ENCODE results near the gene SLC2A8. TPM values are rescaled to one million over a fixed set of nuclear protein-coding genes. Genes with fewer than 3 reads are reported as not detected.

SLC2A8 gene
- polyA plus RNA-seq, 3 donors = 6.6 to 8.7 (median 6.6) TPM

- peaks cover 62% of the 10 kb centered on the region for H3K79me2 ChIP-seq (ENCODE audit: insufficient read depth, low read length)
- intact Hi-C loops (cut with micrococcal nuclease) = loop anchor here in 1 of 2 donors (2.0 kb wide), 1 partner anchor 27 kb away; the partner anchor contains the start of genes LRSAM1 and RPL12
- H3K9ac ChIP-seq (ENCODE audit: insufficient read depth, low read length, poor library complexity, severe bottlenecking) = peak within 1 kb of the TSS; percentile 82
- H2AFZ ChIP-seq (ENCODE audit: insufficient read depth, low read depth, low read length, poor library complexity, severe bottlenecking) = peak within 1 kb of the TSS; percentile 94
- H3K4me1 Mint-ChIP-seq = peaks cover 43% of the 10 kb centered on the region
- peaks cover 15 to 19% of the 10 kb centered on the region in 2 donors for H3K36me3 Mint-ChIP-seq
- no peak for TF ChIP-seq CTCF (IDR thresholded peaks at IDR 0.05)
- no peaks in the 10 kb centered on the region for H3K27me3 ChIP-seq (ENCODE audit: control insufficient read depth in 2 of 2, insufficient read depth in 2 of 2, low read length in 2 of 2)
- peaks cover 7 to 16% of the 10 kb centered on the region in 2 donors for H3K36me3 ChIP-seq (replicated peaks in 1 of 2; ENCODE audit: control insufficient read depth in 1 of 2, insufficient read depth in 2 of 2, low read length in 2 of 2)
- H3K9me3 Mint-ChIP-seq = no peaks in the 10 kb centered on the region
- H3K27me3 Mint-ChIP-seq (ENCODE audit: low read depth in 3 of 3) = peaks cover 0 to 2% (median 2%) of the 10 kb centered on the region in 3 donors
- WGBS (ENCODE audit: insufficient coverage) = under 1% methylated on average over 54 of the region's 54 CpGs
- H3K4me1 ChIP-seq (ENCODE audit: control insufficient read depth in 1 of 2, insufficient read depth in 2 of 2, low read length in 2 of 2) = peaks cover 31% of the 10 kb centered on the region in 2 donors
- H3K4me3 ChIP-seq (replicated peaks in 1 of 3; ENCODE audit: low read depth in 2 of 3, low read length in 3 of 3) = peak within 1 kb of the TSS; percentile 71 to 88 (median 79)
- H3K4me3 Mint-ChIP-seq = peak within 1 kb of the TSS; percentile 96 to 99
- peak within 1 kb of the TSS; percentile 75 to 83 for H3K27ac ChIP-seq (ENCODE audit: low read depth in 1 of 2, low read length in 2 of 2)
- no peaks in the 10 kb centered on the region for H4K20me1 ChIP-seq (ENCODE audit: insufficient read depth, low read length)
- no peaks in the 10 kb centered on the region for H3K9me3 ChIP-seq (replicated peaks in 1 of 2; ENCODE audit: control insufficient read depth in 1 of 2, insufficient read depth in 1 of 2, low read length in 2 of 2)
- H3K27ac Mint-ChIP-seq = peak within 1 kb of the TSS; percentile 92 to 98 (median 96)
- peak; percentile 84 to 88 (median 87) for DNase-seq
- H3K4me2 ChIP-seq (replicated peaks; ENCODE audit: extremely low read depth, low read length, poor library complexity, severe bottlenecking) = peak within 1 kb of the TSS; percentile 85
Observed at GRCh38 chr9:127423934-127424675, 27.1 kb downstream of the SLC2A8 start, which contains the start of gene ZNF79. Gene ZNF79 (plus strand): TSS chr9:127424382. CDS start chr9:127424788, 406 bp downstream.

DNA sequence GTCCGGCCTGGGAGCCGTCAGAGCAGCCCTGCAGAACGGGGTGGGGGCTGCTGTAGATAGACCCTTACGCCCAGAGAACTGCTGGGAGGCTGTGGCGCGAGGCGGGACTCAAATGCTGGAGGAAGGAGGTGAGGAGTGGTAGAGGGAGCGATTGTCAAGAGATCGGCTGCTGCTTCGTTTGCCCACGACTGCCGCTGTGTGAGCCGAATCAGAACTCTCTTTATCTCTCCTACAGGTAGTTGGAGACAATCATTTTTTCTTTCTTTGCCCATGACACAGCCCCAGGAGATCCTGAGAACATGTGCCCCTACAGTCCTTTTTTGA lies 27.7 kb downstream of the SLC2A8 start:
- H2AFZ ChIP-seq (ENCODE audit: insufficient read depth, low read depth, low read length, poor library complexity, severe bottlenecking) = peak overlapping the region; percentile 94
- H3K79me2 ChIP-seq (ENCODE audit: insufficient read depth, low read length) = peaks cover 62% of the 10 kb centered on the region
- 3% methylated on average over 6 of the region's 13 CpGs for WGBS (ENCODE audit: insufficient coverage)
- H3K4me2 ChIP-seq (replicated peaks; ENCODE audit: extremely low read depth, low read length, poor library complexity, severe bottlenecking) = peak overlapping the region; percentile 85
- Mint-ChIP-seq H3K4me1 (peaks cover 38% of the 10 kb centered on the region), H3K27ac (peak overlapping the region; percentile 92 to 98 (median 96)), H3K9me3 (no peaks in the 10 kb centered on the region), H3K27me3 (ENCODE audit: low read depth in 3 of 3) (peaks cover 0 to 2% (median 2%) of the 10 kb centered on the region in 3 donors), H3K36me3 (peaks cover 17 to 24% of the 10 kb centered on the region in 2 donors), H3K4me3 (peak overlapping the region; percentile 96 to 99)
- H3K27ac ChIP-seq (ENCODE audit: low read depth in 1 of 2, low read length in 2 of 2) = peak overlapping the region; percentile 75 to 83
- DNase-seq = no peak
- intact Hi-C loops (cut with micrococcal nuclease) = loop anchor here in 1 of 2 donors (2.0 kb wide), 1 partner anchor 26 kb away; the partner anchor contains the start of genes LRSAM1 and RPL12
- TF ChIP-seq CTCF (IDR thresholded peaks at IDR 0.05) = no peak
- H3K9me3 ChIP-seq (replicated peaks in 1 of 2; ENCODE audit: control insufficient read depth in 1 of 2, insufficient read depth in 1 of 2, low read length in 2 of 2) = no peaks in the 10 kb centered on the region
- peaks cover 12 to 22% of the 10 kb centered on the region in 2 donors for H3K36me3 ChIP-seq (replicated peaks in 1 of 2; ENCODE audit: control insufficient read depth in 1 of 2, insufficient read depth in 2 of 2, low read length in 2 of 2)
- peak overlapping the region; percentile 82 for H3K9ac ChIP-seq (ENCODE audit: insufficient read depth, low read length, poor library complexity, severe bottlenecking)
- H3K4me1 ChIP-seq (ENCODE audit: control insufficient read depth in 1 of 2, insufficient read depth in 2 of 2, low read length in 2 of 2) = peaks cover 27 to 31% of the 10 kb centered on the region in 2 donors
- H4K20me1 ChIP-seq (ENCODE audit: insufficient read depth, low read length) = no peaks in the 10 kb centered on the region
- H3K4me3 ChIP-seq (replicated peaks in 1 of 3; ENCODE audit: low read depth in 2 of 3, low read length in 3 of 3) = peak overlapping the region; percentile 71 to 88 (median 79)
- H3K27me3 ChIP-seq (ENCODE audit: control insufficient read depth in 2 of 2, insufficient read depth in 2 of 2, low read length in 2 of 2) = no peaks in the 10 kb centered on the region

All from CD14-positive monocyte (primary cell).